Pons (tissue), 1 donor: ENCODE measurements around the gene MIP.
"Not testable (repeated sequence)": the region's sequence is repeated elsewhere in the genome, so short reads cannot be mapped to it uniquely, and the experiment has no call there.

Experiments
- DNase-seq: peaks from one replicate; pipeline ENCODE4 v3.0.0-alpha.2; 2016; ENCODE audit warnings: low spot score

Gene MIP

DNA sequence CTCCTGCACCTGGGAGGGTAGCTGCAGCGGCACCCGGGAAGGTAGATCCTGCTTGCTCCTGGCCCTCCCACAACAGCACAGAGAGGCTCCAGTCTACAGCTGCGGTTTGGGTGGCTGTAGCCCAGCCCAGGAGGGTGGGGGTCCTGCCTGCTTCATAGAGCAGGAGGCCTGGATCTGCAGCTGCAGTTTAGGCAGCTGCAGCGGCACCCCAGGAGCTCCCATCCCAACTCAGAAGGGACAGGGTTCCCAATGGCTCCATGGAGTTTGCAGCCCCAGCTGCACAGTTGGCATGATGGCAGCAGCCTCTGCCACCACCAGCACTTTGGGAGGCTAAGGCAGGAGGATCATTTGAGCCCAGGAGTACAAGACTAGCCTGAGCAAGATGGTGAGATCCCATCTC, 43.7 kb downstream of the MIP start:
- no peak for DNase-seq

DNA sequence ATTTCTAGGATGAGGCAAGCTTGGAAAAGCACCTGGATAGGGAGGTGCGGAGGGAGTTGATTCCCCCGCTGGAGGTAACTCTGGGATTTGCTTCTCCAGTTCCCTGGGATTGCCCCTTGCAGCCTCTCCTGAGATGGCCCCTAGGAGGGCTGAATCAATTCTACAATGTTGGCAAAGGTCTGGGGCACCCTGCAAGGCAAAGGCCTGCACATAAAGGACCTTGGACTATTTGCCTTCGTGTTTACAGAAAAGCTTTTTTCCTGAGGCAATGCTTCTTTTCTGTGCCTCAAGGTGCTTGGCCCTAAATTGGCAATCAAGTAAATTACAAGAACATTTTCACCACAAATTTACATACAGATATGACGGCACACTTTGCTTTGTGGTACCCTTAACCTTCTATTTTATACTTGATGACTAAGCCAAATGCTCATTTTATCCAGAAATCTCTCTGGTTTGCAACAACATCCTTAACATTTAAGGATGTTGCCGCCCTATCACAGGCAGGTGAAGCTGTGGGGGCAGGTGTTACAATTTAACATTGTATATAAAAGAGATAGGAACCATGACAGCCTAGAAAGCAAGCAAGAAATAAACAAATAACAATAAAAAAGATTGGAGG, 45.5 kb downstream of the MIP start:
- DNase-seq = no peak

DNA sequence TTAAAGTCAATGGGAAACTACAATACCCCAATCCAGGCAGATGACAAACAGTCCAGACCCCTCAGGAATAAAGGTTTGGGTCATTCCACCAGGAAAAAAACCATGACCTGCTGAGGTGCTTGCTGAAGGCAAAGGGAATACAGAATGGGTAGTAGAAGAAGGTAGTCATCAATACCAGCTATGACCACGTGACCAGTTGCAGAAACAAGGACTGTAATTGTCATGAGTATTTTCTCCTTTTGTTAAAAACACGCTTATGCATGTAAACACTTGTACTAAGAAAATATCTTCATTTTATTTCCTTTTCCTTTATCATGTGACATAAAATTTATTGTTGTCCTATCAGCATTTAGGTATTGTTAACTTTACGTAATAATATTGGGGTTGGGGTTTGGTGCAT, 50.2 kb downstream of the MIP start:
- DNase-seq = not testable (repeated sequence)

DNA sequence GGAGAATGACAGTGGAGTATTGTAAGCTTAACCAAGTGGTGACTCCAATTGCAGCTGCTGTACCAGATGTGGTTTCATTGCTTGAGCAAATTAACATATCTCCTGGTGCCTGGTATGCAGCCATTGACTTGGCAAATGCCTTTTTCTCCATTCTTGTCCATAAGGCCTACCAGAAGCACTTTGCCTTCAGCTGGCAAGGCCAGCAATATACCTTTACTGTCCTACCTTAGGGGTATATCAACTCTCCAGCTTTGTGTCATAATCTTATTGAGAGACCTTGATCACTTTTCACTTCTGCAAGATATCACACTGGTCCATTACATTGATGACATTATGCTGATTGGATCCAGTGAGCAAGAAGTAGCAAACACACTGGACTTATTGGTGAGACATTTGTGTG, 52.8 kb downstream of the MIP start:
- DNase-seq = not testable (repeated sequence)

DNA sequence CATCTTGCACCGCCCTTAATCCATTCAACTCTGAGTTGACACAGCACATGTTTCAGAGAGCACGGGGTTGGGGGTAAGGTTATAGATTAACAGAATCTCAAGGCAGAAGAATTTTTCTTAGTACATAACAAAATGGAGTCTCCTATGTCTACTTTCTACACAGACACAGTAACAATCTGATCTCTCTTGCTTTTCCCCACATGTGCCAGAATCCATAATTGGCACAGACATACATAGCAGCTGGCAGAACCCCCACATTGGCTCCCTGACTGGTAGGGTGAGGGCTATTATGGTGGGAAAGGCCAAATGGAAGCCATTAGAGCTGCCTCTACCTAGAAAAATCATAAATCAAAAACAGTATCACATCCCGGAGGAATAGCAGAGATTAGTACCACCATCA, 53.3 kb downstream of the MIP start:
- DNase-seq = not testable (repeated sequence)
